ENCODE data around the gene COL9A2.

DNA sequence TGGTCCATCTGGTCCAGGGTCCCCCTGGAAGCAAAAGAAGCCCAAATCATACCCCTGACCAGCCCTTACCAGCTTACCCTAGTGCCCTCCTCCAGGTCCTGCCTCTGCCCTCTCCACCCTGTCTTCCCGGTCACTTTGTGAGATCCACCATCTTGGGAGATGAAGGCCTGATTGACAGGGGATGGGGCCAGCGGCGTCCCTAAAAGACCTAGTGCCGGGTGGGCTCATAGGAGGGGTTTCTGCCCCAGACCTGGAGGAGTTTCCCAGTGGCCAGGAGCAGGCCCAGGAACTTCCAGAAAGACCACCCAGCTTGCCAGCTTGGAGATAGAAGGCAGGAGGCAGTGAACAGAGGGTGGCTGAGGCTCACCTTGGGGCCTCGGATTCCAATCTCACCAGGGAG, 5.4 kb downstream of the COL9A2 start:
- TF ChIP-seq, protein P1, sequence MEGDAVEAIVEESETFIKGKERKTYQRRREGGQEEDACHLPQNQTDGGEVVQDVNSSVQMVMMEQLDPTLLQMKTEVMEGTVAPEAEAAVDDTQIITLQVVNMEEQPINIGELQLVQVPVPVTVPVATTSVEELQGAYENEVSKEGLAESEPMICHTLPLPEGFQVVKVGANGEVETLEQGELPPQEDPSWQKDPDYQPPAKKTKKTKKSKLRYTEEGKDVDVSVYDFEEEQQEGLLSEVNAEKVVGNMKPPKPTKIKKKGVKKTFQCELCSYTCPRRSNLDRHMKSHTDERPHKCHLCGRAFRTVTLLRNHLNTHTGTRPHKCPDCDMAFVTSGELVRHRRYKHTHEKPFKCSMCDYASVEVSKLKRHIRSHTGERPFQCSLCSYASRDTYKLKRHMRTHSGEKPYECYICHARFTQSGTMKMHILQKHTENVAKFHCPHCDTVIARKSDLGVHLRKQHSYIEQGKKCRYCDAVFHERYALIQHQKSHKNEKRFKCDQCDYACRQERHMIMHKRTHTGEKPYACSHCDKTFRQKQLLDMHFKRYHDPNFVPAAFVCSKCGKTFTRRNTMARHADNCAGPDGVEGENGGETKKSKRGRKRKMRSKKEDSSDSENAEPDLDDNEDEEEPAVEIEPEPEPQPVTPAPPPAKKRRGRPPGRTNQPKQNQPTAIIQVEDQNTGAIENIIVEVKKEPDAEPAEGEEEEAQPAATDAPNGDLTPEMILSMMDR (IDR thresholded peaks at IDR 0.05): no peak
- no peak for TF ChIP-seq POLR2A (IDR thresholded peaks at IDR 0.05)
